Gastrocnemius medialis (tissue), 4 donors: ENCODE data around the gene MTURN. TPM values are rescaled to one million over a fixed set of nuclear protein-coding genes. Genes with fewer than 3 reads are reported as not detected.

Source experiments
- ATAC-seq, 2 donors: fragments of 150-250 bp; one replicate each; pipeline ENCODE4 v1.9.1; 2016
- DNase-seq, 2 donors: peaks; one replicate each; pipeline ENCODE4 v3.0.0-alpha.2; 2019
- H3K27ac ChIP-seq, 4 donors: fragments of 200-600 bp; sonication (generic); 1 replicate in 1 of 4; 2 replicates in 3 of 4; pipeline ENCODE4 v1.5.1; 2016 to 2018; ENCODE audit warnings: mild to moderate bottlenecking in 2 of 4, moderate library complexity in 1 of 4
- H3K27me3 ChIP-seq, 3 donors: fragments of 200-600 bp; sonication (generic) in 2 of 3; 1 replicate in 1 of 3; 2 replicates in 2 of 3; pipeline versions ENCODE4 v1.5.1 to v1.6.0; 2016 to 2019; ENCODE audit warnings: mild to moderate bottlenecking in 1 of 3, moderate library complexity in 1 of 3
- H3K36me3 ChIP-seq, 2 donors: fragments of 200-600 bp; sonication (generic) in 1 of 2; one replicate each; pipeline ENCODE4 v1.5.1; 2017 to 2018
- H3K4me1 ChIP-seq, 2 donors: fragments of 200-600 bp; sonication (generic) in 1 of 2; one replicate each; pipeline ENCODE4 v1.5.1; 2016 to 2017; ENCODE audit warnings: mild to moderate bottlenecking in 2 of 2
- H3K4me3 ChIP-seq, 4 donors: fragments of 200-600 bp; sonication (generic) in 3 of 4; 1 replicate in 1 of 4; 2 replicates in 3 of 4; pipeline ENCODE4 v1.5.1; 2016 to 2019; ENCODE audit warnings: mild to moderate bottlenecking in 2 of 4
- H3K9me3 ChIP-seq, 3 donors: fragments of 200-600 bp; sonication (generic) in 2 of 3; 1 replicate in 1 of 3; 2 replicates in 2 of 3; pipeline ENCODE4 v1.5.1; 2016 to 2019
- CTCF ChIP-seq, 5 experiments: fragments of 450-650 bp in 3 of 5; fragments of 200-600 bp in 2 of 5; sonication (generic) in 2 of 5; IDR thresholded peaks in 4 of 5; conservative IDR thresholded peaks in 1 of 5; 1 replicate in 4 of 5; 2 replicates in 1 of 5; pipeline ENCODE4 v1.5.1; 2016 to 2019; ENCODE audit warnings: antibody characterized with exemption in 5 of 5, mild to moderate bottlenecking in 3 of 5, moderate library complexity in 3 of 5
- POLR2A ChIP-seq, 2 donors: fragments of 450-650 bp; IDR thresholded peaks; one replicate each; pipeline ENCODE4 v1.6.1; 2017; ENCODE audit warnings: antibody characterized with exemption in 2 of 2, mild to moderate bottlenecking in 2 of 2, moderate library complexity in 2 of 2
- in situ Hi-C, 4 donors: fragments of 200-750 bp; cut with MboI; loops; one replicate each; pipeline versions ENCODE4 v1.15.0 to v1.8.0; 2017; ENCODE audit warnings: low sequenced_read_pairs in 4 of 4
- intact Hi-C: fragments of 100-400 bp; cut with DNase I; formaldehyde crosslinking; loops from one replicate; pipeline ENCODE4 v1.15.1; 2023; ENCODE audit warnings: low total_unique reads
- total RNA-seq, 4 donors: library from RNA; depleted of rRNA; stranded (reverse); fragments of >200 nt; gene quantifications; one replicate each; pipeline versions ENCODE4 v1.1.0 to v1.2.3, GENCODE V29; 2016

The MTURN gene
- total RNA-seq, 4 donors from 2014 or later: 32.9 to 81.9 (median 44.7) TPM

- H3K9me3 ChIP-seq: no peaks in the 10 kb centered on the region
- H3K4me3 ChIP-seq: no peak overlapping the region
- intact Hi-C loops: loop anchor here (2.0 kb wide), 1 partner anchor 113 kb away; no protein-coding TSS in a partner anchor
- no peaks in the 10 kb centered on the region for H3K27me3 ChIP-seq
- DNase-seq: no peak
- no peak overlapping the region for H3K27ac ChIP-seq
- in situ Hi-C loops: loop anchor here (5.0 to 25.0 kb wide), 5 partner anchors 109 to 396 kb away; partner anchors contain the start of gene ZNRF2 (in 2 of the 4)
- TF ChIP-seq CTCF (IDR thresholded peaks at IDR 0.05 in 4 of 5, conservative IDR thresholded peaks at IDR 0.05 in 1 of 5): no peak
- no peak for TF ChIP-seq POLR2A (IDR thresholded peaks at IDR 0.05)
- no peaks in the 10 kb centered on the region for H3K36me3 ChIP-seq
- no peak for ATAC-seq
- H3K4me1 ChIP-seq: peaks cover 21 to 26% of the 10 kb centered on the region in 2 donors
These were observed 31.5 kb downstream of the MTURN start for GRCh38 chr7:30166155-30166840.

- ATAC-seq (no peak), DNase-seq (no peak)
- no peak overlapping the region for H3K4me3 ChIP-seq
- H3K4me1 ChIP-seq: peaks cover 21 to 26% of the 10 kb centered on the region in 2 donors
- TF ChIP-seq CTCF (IDR thresholded peaks at IDR 0.05 in 4 of 5, conservative IDR thresholded peaks at IDR 0.05 in 1 of 5) (no peak), POLR2A (IDR thresholded peaks at IDR 0.05) (no peak)
- H3K36me3 ChIP-seq: no peaks in the 10 kb centered on the region
- no peak overlapping the region for H3K27ac ChIP-seq
- intact Hi-C loops (loop anchor here (2.0 kb wide), 1 partner anchor 112 kb away; no protein-coding TSS in a partner anchor), in situ Hi-C loops (loop anchor here (5.0 to 25.0 kb wide), 5 partner anchors 108 to 395 kb away; partner anchors contain the start of gene ZNRF2 (in 2 of the 4))
- no peaks in the 10 kb centered on the region for H3K9me3 ChIP-seq
- no peaks in the 10 kb centered on the region for H3K27me3 ChIP-seq
These were observed 32.1 kb downstream of the MTURN start for GRCh38 chr7:30166841-30167235.

- Histone ChIP-seq H3K4me3 (no peak overlapping the region), H3K27ac (no peak overlapping the region), H3K4me1 (peaks cover 29 to 35% of the 10 kb centered on the region in 2 donors), H3K27me3 (no peaks in the 10 kb centered on the region), H3K36me3 (no peaks in the 10 kb centered on the region), H3K9me3 (no peaks in the 10 kb centered on the region)
- no peak for TF ChIP-seq CTCF (IDR thresholded peaks at IDR 0.05 in 4 of 5, conservative IDR thresholded peaks at IDR 0.05 in 1 of 5)
- TF ChIP-seq POLR2A (IDR thresholded peaks at IDR 0.05): no peak
- intact Hi-C loops (loop anchor here (2.0 kb wide), 1 partner anchor 111 kb away; no protein-coding TSS in a partner anchor), in situ Hi-C loops (loop anchor here (5.0 to 25.0 kb wide), 5 partner anchors 107 to 394 kb away; partner anchors contain the start of gene ZNRF2 (in 2 of the 4))
- ATAC-seq: no peak
- DNase-seq: no peak
These were observed 33.1 kb downstream of the MTURN start for GRCh38 chr7:30167901-30168300.

- ATAC-seq: no peak
- TF ChIP-seq POLR2A (IDR thresholded peaks at IDR 0.05): no peak
- Histone ChIP-seq H3K4me1 (peaks cover 34 to 39% of the 10 kb centered on the region in 2 donors), H3K36me3 (no peaks in the 10 kb centered on the region), H3K4me3 (no peak overlapping the region), H3K9me3 (no peaks in the 10 kb centered on the region), H3K27ac (peak overlapping the region in 3 of 4 donors; percentile 39 to 49 (median 46)), H3K27me3 (no peaks in the 10 kb centered on the region)
- no peak for DNase-seq
- intact Hi-C loops: no loop called here
- in situ Hi-C loops: loop anchor here (5.0 to 25.0 kb wide), 5 partner anchors 106 to 393 kb away; partner anchors contain the start of gene ZNRF2 (in 2 of the 4)
These were observed 34.2 kb downstream of the MTURN start for GRCh38 chr7:30168835-30169573.

DNA sequence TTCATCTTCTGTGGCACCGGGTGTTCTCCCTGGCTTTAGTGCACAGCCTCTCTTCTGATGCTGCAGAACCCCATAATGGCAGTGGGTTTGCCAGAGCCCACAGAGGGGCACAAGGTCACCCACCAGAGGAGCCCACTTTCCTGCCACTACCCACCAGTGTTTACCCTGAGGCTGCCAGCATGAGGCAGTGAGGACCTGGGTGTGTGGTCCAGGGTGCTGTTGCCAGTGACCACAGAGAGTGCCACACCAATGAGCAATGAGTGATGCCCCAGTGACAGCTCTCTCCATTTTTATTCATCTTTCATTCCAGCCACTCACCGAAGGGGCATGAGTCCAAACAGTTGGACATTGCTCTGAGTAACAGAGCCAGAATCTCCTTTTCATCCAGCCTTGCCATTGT lies 34.8 kb downstream of the MTURN start:
- DNase-seq: no peak
- peaks cover 36 to 39% of the 10 kb centered on the region in 2 donors for H3K4me1 ChIP-seq
- H3K27ac ChIP-seq: peak overlapping the region in 3 of 4 donors; percentile 39 to 49 (median 46)
- TF ChIP-seq CTCF (IDR thresholded peaks at IDR 0.05 in 4 of 5, conservative IDR thresholded peaks at IDR 0.05 in 1 of 5) (no peak), POLR2A (IDR thresholded peaks at IDR 0.05) (no peak)
- H3K27me3 ChIP-seq: no peaks in the 10 kb centered on the region
- in situ Hi-C loops: loop anchor here (5.0 to 25.0 kb wide), 5 partner anchors 105 to 393 kb away; partner anchors contain the start of gene ZNRF2 (in 2 of the 4)
- H3K4me3 ChIP-seq: no peak overlapping the region
- H3K36me3 ChIP-seq: no peaks in the 10 kb centered on the region
- no peaks in the 10 kb centered on the region for H3K9me3 ChIP-seq
- intact Hi-C loops: no loop called here
- no peak for ATAC-seq
